ENCODE data around the gene PPP1R12C. TPM values are rescaled to one million over a fixed set of nuclear protein-coding genes. Genes with fewer than 3 reads are reported as not detected.

Gene PPP1R12C
- total RNA-seq, 1 donor from 2014 or later: 37.4 TPM

- no peak for DNase-seq
Observed at GRCh38 chr19:55089342-55089944, 28.0 kb downstream of the PPP1R12C start.

GRCh38 chr19:55088543-55089341 lies 28.7 kb downstream of the PPP1R12C start:
- DNase-seq: peak; percentile 82

DNA sequence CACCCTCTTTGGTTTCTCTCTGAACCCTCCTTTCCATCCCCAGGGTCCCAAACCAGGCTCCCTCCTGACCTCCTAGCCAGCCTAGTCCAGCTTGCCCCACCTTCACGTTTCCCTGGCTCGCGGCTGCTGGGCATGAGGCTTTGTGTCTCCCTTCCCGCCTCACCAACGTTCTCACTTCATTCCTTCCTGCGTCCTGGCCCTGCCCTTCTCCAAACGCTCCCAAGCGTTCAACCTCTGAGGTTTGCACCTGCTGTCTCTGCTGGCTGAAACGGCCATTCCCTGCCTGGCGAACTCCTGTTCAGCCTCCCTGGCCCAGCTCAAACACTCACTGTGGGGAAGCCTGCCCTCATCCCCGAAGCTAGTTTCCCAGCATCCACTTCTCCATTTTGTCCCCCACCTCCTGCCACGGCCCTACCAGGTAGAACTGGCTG lies 29.4 kb downstream of the PPP1R12C start:
- DNase-seq: no peak

- peak; percentile 54 for DNase-seq
Observed at GRCh38 chr19:55087542-55087901, 29.9 kb downstream of the PPP1R12C start.

DNA sequence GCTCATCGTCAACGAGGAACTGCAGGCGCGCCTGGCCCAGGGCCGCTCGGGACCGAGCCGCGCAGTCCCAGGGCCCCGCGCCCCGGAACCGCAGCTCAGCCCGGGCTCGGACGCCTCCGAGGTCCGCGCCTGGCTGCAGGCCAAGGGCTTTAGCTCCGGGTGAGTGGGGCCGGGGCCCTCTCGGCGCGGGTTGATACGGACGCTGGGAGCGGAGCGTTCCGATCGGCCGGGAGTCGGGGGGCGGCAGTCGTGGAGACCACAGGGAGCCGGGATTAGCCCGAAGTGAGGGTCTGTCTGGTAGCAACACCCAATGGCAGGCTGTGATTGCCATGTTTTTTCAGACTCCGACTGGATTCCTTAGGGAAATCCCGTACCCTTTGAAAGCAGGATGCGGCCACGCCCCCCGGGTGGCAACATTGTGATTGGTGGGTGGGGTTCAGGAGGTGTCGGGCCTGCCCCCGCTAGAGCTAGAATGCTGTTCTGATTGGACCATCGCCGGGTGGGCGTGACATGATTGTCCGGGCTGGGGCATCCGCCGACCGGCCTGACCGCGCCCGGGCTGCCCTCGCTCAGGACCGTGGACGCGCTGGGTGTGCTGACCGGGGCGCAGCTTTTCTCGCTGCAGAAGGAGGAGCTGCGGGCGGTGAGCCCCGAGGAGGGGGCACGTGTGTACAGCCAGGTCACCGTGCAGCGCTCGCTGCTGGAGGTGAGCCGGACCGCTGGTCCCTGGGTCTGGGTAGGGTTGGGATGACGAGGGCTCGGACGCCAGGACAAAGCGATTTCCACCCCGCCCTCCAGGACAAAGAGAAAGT lies 30.5 kb downstream of the PPP1R12C start:
- DNase-seq: peak; percentile 95

DNA sequence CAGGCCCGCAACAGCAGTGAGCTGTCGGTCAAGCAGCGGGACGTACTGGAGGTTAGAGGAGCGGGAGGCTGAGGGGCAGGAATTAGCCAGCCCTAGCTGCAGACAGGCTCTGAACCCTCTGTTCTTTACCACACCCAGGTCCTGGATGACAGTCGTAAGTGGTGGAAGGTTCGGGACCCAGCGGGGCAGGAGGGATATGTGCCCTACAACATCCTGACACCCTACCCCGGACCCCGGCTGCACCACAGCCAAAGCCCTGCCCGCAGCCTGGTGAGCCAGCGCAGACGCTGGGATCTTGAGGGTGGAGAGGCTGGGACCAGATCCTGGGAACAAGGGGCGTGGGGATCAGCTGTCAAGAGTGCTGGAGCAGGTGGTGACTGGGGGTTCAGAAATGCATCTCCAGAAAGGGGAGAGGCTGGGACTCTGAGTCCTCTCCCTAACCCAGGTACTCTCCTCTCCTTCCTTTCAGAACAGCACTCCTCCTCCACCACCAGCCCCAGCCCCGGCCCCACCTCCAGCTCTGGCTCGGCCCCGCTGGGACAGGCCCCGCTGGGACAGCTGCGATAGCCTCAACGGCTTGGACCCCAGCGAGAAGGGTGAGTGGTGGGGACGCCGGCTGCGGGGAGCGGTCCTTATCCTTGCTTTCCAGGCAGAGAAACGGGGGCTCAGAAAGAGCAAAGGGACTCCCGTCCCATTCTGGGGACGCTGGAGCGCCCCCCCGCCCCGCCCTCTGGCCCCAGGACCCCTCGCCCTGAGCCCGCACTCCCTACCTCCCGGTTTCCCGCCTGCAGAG lies 31.3 kb downstream of the PPP1R12C start:
- DNase-seq: no peak

DNA sequence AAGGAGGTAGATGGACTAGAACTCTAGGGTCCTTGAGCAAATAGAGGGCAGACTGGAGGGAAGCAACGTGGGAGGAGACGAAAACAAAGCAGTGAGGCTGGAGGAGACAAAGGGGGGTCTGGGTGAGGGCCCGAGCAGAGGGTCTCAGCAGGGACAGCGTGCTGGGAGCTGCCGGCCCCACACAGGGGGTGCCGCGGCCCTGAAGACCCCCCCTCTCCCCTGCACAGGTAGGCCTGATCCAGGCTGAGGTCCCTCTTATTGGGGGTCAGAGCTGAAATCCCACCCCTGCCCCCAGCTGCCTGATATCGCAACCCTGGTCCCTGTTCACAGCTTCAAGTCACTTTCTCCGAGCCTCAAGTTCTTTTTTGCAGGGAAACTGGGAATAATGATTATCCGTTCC lies 33.0 kb downstream of the PPP1R12C start:
- DNase-seq: no peak

DNA sequence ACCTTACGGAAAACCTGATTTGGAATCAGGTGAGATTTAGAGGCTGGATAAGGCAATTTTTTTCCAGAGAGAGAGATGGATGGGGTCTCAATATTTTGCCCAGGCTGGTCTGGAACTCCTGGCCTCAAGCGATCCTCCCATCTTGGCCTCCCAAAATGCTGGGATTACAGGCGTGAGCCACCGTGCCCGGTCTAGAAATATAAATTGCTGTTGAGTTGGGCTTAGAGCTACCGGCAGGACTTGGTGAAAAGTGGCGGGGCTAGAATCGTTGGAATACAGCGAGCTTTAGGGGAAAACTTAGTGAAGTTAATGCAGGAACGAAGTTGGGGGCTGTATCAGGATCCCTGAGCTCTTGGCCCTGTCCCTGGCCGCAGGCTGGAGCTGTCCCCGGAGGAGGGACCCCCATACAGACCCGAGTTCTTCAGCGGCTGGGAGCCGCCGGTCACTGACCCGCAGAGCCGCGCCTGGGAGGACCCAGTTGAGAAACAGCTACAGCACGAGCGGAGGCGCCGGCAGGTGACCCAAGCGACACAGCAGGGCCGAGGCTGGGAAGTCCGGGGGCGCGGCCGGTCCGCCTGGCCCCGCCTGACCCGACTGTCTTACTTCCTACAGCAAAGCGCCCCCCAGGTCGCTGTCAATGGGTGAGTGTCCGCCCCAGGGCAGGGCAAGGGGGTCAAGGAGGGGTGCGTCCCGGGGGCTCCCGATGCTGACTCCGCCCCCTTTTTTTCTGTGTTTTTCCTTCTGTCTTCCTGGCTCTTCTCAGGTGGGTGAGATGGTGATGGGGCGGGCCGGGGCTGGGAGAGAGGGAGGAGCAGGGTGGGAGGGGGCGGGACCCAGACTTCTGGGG lies 34.2 kb downstream of the PPP1R12C start:
- DNase-seq: no peak

GRCh38 chr19:55082020-55082851 lies 35.2 kb downstream of the PPP1R12C start:
- DNase-seq: peak; percentile 77

GRCh38 chr19:55081770-55082019 lies 35.7 kb downstream of the PPP1R12C start:
- no peak for DNase-seq

- DNase-seq: peak; percentile 80
Observed at GRCh38 chr19:55080968-55081769, 36.3 kb downstream of the PPP1R12C start.

GRCh38 chr19:55080121-55080967 lies 37.1 kb downstream of the PPP1R12C start:
- peak; percentile 69 for DNase-seq

GRCh38 chr19:55079400-55080038 lies 37.9 kb downstream of the PPP1R12C start:
- no peak for DNase-seq

DNA sequence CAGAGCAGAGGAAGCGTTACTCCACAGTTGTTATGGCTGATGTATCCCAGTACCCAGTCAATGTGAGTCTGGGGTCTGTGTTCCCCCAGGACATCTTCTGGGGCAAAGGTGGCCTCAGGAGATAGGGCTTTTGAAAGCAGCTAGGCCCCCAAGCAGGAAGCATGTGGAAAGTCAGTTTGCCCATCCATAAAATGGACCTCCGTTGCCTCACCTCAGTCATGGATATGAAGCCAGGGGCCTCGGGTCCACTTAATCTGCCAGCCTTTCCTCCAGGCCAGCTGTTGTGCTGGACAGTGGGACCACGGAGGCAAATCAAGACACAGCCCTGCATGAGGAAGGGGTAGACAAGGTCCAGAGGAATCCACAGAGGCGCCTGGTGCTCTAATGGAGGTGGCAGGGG lies 38.4 kb downstream of the PPP1R12C start:
- no peak for DNase-seq

DNA sequence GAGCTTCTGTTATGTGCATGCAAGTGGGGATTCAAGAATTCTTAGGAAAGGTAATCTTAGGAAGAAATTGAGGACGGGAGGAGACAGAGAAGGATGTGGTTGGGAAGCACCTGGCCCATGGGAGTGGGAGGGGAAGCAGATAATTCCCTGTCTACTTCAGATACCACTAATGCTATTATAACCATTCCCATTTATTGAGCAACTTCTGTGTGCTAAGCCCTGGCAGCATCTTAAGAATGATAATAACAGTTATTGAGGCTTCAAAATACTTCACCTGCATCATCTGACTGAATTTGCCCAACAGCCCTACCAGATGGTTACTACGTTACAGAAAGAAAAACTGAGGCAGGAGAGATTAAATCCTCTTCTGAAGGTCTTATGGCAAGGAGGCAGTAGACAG lies 40.3 kb downstream of the PPP1R12C start:
- DNase-seq: no peak

- no peak for DNase-seq
Observed at GRCh38 chr19:55076321-55076720, 41.1 kb downstream of the PPP1R12C start.

DNA sequence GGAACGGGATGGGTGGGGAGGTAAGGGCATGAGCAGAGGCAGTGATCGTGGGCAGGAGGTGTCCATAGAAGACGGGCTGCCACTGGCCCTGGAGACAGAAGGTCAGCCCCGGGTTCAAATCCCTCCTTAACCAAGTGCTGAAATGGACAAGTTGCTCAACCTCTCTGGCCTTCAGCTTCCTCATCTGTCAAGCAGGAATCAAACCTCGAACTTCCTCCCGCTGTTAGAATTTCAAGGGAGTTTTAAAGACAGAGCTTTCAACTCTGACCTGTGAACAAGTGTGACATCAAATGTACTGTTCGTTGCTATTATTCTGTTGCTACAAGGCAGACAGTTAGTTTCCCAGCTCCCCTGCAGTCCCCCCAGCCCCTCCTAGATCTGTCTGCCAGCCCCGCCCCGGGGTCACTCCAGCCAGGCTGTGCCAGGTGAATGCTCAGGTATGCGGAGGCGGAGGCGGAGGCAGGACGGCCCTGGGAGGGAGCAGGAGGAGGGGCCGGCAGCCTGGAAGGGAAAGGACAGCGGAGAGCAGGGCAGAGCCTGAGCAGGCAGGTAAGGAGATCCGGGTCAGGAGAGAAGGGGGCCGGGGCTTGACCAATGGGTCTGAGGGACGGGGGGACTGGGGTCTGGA lies 42.0 kb downstream of the PPP1R12C start, which contains the start of gene EPS8L1:
Gene EPS8L1, plus strand, starts transcription at position 499 of the 628 bp plus-strand sequence. CDS start 576 bp downstream, outside the sequence.
- no peak for DNase-seq

DNA sequence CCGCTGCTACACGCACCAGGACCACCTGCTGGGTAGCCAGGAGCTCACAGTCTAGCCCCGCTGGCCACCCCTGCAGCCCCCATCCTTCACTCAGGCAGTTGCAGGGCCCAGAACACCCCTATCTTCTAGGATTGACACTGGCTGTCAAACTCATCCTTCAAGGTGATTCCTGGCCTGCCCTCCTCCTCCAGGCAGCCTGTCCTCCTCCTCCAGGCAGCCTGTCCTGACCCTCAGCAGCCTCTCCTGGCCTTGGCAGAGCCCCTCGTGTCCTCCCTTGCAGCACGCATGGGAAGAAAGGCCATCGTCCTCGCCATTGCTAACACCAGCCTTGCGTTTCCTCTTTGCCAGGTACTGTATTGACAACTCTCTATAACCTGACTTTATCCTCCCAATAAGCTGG lies 45.5 kb downstream of the PPP1R12C start:
- no peak for DNase-seq
